HG03342 (cell line): Measurements from ENCODE around the gene BGLAP.
"Not testable (repeated sequence)": the region's sequence is repeated elsewhere in the genome, so short reads cannot be mapped to it uniquely, and the experiment has no call there.

ENCODE experiments used
- ATAC-seq: cut with Tn5 transposase; IDR thresholded peaks from one replicate; pipeline ENCODE4 v1.9.1; 2021; ENCODE audit warnings: mild to moderate bottlenecking, moderate library complexity; ENCODE audit not compliant: unreplicated experiment

BGLAP gene

DNA sequence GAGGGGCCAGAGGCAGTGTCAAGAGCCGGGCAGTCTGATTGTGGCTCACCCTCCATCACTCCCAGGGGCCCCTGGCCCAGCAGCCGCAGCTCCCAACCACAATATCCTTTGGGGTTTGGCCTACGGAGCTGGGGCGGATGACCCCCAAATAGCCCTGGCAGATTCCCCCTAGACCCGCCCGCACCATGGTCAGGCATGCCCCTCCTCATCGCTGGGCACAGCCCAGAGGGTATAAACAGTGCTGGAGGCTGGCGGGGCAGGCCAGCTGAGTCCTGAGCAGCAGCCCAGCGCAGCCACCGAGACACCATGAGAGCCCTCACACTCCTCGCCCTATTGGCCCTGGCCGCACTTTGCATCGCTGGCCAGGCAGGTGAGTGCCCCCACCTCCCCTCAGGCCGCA is at the start of gene BGLAP:
TSS of gene BGLAP (plus strand) at position 259 of the 400 bp plus-strand sequence. CDS start at position 307, 48 bp downstream.
- ATAC-seq: no peak

DNA sequence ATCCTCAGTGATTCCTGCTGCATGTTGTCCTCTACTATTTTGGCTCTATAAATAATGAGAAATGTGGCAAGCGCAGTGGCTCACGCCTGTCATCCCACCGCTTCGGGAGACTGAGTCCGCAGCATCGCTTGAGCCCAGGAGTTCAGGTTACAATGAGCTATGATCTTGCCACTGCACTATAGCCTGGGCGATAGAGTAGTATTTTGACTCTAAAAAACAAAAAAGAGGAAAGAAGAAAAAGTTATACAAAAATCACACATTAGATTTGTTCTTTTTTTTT is 48.8 kb upstream of the BGLAP start:
- ATAC-seq: no peak

DNA sequence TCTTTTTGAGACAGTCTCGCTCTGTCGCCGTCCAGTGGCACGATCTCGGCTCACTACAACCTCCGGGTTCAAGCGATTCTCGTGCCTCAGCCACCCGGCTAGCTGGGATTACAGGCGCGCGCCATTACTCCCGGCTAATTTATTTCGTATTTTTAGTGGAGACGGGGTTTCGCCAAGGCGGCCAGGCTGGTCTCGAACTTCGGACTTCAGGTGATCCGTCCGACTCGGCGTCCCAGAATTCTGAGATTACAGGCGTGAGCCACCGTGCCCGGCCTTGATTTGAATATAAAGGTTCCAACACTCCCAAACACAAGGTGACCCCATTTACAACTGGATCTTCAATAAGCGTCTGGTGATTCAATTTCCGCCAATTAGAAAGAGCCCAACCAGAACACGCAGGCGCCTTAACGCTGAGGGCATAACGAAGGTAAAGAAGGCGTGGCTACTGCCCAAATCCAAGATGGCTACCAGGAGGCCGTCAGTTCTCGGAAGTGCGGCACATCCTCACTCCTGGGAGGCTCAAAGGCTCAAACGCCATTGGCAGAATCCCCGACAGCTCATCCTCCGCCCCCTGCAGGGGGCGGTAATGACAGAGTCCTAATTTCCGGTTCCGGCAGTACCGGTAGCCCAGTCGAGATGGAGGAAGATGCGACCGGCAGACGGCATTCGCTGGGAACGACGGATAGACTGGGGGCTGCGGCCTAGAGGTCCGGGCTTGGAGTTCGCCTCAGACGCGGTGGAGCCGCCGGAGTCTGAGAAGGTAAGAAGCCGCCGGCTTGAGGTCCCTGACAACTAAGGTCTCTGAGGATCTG is 48.3 kb upstream of the BGLAP start, which contains the start of gene SLC25A44:
TSS of gene SLC25A44 (plus strand) at position 617 of the 812 bp plus-strand sequence. CDS start 5,744 bp downstream, outside the sequence.
- ATAC-seq: peak; percentile 94

DNA sequence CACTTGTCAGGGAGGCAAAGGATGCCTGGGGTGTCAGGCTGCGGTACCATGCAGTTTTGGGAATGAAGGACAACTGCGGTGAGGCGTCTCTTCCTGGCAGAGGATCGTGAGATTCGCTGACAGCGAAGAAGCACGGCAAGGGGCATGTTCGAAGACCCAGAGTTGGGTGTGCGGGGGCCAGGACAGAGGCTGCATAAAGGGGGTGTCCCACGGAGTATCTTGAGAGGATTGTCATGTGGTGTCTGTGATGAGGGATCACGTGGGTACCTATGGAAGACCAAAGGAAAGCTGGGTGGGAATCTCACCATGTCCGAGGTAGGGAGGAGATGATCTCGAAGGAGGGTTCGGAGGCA is 47.7 kb upstream of the BGLAP start:
- peak; percentile 3 for ATAC-seq

DNA sequence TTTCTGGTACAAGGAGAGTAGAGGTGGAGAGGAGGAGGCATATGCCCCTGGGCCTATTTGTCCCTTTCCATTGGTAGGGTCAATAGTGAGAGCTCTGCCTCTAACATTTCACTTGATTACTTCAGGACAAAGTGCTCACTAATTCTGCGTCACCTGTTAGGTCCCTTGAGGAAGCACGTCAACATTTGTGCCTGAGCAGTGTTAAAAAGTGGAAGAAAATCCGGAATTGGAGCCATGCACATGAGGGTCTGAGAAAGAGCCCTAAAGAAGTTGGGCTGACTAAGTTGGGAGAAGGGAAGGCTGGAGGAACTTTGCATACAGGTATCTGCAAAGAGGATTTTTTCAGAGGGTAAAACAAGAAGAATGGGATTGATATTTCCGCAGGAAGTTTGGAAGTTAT is 46.1 kb upstream of the BGLAP start:
- ATAC-seq: no peak

DNA sequence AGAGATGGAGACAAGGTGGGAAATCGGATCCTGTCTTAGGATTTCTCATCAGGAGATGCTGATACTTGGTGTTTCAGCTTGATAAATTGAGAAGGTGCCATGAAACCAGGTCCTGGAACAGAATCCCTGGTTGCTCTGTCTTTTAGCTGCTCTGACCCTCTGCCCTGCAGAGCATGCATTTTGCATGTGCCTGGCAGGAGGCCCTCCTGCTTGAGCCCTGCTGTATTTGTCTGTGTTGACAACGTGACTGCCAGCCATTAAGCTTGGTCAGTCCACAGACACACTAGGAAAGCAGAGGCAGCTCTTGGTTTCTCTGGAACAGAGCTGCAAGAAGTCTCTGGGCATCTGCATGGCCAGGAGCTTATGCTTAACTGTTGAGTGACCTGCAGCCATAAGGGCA is 45.5 kb upstream of the BGLAP start:
- no peak for ATAC-seq

DNA sequence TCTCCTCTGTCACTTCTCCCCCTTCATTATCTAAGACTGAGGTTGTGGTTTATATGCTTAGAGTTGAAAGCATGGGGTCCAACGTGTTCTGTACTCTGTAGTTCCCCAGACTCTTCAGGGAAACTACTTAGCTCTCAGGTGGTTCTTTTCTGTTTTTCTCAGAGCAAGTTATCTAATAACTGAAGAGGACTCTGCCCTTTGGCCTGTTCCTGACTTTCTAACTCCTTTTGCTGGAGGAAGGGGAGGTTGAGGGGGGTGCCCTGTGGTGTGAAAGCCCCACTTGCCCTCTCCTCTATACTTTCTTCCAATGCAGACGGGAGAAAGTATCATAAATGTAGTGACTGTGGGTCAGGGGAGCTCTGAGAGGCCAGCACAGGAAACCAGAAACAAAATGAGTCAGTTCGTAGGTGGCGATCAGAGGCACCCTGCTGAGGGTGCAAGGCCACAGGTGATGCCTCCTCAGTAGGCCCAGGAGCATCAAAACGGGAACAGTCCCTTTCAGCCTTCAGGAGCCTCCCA is 43.1 kb upstream of the BGLAP start:
- no peak for ATAC-seq

DNA sequence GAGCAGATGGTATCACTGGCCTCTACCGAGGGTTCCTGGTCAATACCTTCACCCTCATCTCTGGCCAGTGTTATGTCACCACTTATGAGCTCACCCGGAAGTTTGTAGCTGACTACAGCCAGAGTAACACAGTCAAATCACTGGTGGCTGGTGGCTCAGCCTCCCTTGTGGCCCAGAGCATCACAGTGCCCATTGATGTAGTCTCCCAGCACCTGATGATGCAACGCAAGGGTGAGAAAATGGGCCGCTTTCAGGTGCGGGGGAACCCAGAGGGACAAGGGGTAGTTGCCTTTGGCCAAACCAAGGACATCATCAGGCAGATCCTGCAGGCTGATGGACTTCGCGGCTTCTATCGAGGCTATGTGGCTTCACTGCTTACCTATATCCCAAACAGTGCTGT is 41.9 kb upstream of the BGLAP start:
- no peak for ATAC-seq

DNA sequence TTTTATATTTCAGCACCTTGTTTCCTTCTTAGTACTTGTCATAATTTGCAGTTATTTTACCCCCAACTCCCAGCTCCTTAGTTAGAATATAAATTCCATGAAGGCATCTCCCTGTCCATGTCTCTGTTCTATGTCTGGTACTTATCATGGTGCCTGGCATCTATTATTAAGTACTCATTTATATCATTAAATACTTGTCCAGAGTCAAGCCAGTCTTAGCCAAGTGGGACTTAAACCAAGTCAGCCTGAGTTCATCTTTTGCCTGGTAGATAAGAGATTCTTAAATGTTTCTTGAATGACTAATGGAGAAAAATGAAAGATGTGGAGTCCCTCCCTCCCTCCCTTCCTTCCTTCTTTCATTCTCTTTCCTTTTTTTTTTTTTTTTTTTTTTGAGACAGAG is 38.7 kb upstream of the BGLAP start:
- no peak for ATAC-seq

DNA sequence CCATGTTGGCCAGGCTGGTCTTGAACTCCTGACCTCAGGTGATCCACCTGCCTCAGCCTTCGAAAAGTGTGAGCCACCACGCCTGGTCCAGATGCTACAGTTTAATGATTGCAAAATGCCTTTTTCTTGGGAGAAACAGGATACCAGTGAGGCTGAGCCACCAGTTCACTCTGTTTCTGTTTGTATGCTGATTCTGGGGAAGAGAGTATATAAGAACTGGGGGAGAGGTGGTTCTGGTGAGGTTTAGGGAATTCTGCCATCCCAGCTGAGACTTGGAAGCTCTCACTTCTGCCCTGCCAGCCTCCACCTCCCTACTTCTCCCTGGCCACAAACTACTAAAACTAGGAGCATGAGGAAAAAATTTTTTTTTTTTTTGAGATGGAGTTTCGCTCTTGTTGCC is 37.3 kb upstream of the BGLAP start:
- ATAC-seq: no peak

DNA sequence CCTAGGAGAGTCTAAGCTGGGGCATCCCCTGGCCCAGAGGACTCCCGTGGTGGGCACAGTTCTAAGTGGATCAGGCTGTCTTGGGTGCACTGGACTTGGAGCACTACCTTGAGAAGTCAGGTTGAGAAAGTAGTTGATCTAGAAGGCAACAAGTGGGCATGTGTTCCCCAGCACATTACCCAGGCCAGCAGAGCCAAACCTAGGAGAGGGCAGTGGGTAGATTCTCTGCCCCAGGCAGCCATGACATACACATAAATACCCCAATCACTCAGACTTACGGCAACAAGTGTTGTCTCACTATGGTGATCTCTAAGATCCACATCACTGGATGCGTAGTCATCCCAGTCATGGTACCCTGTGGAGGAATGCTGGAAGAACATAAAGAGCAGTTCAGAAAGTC is 30.7 kb upstream of the BGLAP start:
- ATAC-seq: no peak

DNA sequence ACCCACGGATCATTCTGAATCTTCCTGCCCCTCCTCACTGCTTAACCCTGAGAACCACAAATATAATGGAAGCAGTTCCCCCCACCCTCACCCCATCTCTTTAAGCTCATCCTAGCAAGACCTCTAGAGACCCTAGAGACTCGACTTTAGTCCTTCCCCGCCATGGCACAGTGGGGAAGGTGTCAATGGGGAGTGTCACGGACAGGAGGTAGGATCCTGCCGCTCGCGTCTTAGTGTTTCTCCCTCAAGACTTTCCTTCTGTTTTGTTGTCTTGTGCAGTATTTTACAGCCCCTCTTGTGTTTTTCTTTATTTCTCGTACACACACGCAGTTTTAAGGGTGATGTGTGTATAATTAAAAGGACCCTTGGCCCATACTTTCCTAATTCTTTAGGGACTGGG is 29.9 kb upstream of the BGLAP start:
- no peak for ATAC-seq

DNA sequence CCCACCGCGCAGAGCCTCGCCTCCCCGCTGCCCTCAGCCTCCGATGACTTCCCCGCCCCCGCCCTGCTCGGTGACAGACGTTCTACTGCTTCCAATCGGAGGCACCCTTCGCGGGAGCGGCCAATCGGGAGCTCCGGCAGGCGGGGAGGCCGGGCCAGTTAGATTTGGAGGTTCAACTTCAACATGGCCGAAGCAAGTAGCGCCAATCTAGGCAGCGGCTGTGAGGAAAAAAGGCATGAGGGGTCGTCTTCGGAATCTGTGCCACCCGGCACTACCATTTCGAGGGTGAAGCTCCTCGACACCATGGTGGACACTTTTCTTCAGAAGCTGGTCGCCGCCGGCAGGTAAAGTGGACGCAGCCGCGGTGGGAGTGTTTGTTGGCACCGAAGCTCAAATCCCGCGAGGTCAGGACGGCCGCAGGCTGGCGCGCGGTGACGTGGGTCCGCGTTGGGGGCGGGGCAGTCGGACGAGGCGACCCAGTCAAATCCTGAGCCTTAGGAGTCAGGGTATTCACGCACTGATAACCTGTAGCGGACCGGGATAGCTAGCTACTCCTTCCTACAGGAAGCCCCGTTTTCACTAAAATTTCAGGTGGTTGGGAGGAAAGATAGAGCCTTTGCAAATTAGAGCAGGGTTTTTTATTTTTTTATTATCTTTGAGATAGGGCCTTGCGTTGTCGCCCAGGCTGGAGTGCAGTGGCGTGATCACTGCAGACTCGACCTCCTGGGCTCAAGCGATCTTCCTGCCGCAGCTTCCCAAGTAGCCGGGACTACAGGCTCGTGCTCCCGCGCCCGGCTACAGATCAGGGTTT is 28.9 kb upstream of the BGLAP start, which contains the start of gene PMF1:
TSS of gene PMF1 (plus strand) at position 175 of the 811 bp plus-strand sequence. CDS start at position 184, 9 bp downstream.
- ATAC-seq: peak; percentile 83

DNA sequence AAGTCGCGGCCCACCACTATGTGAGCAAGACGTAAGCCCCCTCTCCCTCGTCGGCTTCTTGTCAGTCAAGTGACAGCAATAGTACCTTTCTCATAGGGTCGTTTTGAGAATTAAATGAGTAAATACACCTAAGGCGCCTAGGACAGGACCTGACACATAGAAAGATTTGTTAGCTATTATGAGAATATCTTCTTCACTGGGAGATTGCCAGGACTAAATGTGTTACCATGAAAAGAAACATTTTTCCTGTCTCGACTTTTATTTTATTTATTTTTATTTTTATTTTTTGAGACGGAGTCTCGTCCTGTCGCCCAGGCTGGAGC is 28.4 kb upstream of the BGLAP start:
- no peak for ATAC-seq

DNA sequence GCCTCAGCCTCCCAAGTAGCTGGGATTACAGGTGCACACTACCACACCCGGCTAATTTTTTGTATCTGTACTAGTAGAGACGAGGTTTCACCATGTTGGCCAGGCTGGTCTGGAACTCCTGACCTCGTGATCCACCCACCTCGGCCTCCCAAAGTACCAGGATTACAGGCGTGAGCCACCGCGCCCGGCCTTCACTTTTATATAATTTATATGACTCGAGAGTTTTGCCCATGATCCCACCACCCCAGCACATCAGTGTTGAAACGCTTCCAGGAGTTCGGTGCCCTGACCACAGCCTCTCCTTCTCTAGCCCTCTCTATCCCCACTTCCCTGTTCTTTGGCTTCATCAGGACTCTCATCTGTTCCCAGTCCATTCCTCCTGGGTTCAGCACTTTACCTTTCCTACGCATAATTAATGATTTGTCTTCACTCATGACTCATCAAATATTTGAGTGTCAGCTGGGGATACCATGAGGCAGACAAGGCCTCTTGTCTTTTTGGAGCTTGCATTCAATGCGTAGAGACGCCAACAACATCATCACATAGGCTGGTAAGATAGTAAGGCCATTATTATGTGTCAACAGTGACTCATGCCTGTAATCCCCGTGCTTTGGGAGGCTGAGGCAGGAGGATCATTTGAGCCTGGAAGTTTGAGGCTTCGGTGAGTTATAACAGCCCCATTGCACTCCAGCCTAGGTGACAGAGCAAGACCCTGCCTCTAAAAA is 27.8 kb upstream of the BGLAP start:
- no peak for ATAC-seq

DNA sequence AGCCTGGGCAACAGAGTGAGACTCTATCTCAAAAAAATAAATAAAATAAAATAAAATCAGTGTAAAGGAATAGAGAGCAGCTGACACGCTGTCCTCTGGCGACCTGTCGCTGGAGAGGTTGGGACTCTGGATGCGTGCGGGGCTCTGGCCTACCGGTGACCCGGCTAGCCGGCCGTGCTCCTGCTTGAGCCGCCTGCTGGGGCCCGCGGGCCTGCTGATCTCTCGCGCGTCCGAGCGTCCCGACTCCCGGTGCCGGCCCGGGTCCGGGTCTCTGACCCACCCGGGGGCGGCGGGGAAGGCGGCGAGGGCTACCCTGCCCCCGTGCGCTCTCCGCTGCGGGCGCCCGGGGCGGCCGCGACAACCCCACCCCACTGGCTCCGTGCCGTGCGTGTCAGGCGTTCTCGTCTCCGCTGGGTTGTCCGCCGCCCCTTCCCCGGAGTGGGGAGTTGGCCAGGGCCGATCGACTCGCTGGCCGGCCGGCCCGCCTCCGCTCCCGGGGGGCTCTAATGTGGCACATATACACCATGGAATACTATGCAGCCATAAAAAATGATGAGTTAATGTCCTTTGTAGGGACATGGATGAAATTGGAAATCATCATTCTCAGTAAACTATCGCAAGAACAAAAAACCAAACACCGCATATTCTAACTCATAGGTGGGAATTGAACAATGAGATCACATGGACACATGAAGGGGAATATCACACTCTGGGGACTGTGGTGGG is 25.5 kb upstream of the BGLAP start:
- not testable (repeated sequence) for ATAC-seq

DNA sequence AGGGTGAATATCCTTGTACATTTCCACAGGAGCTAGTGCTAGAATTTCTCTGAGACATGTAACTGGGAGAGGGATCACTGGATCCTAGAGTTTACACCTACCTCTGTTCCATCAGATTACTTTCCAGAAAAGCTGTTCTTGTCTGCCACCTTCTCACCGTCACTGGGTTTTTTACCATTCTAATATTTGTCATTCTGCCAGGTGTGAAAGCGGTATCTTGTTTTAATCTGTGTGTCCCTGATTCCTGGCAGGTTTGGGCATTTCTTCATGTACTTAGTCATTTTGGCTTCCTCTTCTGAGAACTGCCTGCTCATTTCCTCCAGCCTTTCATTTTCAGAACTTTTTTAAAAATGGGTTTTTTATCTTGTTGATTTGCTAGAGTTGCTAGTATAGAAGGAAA is 24.1 kb upstream of the BGLAP start:
- no peak for ATAC-seq

DNA sequence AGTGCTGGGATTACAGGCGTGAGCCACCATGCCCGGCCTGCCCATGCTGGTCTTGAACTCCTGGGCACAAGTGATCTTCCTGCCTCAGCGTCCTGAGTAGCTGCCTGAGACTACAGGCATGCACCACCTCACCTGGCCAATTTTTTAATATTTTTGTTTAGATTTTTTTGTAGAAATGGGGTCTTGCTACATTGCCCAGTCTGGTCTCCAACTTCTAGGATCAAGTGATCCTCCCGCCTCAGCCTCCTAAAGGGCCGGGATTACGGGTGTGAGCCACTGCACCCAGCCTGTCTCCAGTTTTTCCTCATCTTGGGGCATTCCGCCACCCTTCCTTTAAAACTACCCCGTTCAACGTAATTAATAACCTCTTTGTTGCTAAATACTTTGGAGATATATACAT is 21.8 kb upstream of the BGLAP start:
- no peak for ATAC-seq

DNA sequence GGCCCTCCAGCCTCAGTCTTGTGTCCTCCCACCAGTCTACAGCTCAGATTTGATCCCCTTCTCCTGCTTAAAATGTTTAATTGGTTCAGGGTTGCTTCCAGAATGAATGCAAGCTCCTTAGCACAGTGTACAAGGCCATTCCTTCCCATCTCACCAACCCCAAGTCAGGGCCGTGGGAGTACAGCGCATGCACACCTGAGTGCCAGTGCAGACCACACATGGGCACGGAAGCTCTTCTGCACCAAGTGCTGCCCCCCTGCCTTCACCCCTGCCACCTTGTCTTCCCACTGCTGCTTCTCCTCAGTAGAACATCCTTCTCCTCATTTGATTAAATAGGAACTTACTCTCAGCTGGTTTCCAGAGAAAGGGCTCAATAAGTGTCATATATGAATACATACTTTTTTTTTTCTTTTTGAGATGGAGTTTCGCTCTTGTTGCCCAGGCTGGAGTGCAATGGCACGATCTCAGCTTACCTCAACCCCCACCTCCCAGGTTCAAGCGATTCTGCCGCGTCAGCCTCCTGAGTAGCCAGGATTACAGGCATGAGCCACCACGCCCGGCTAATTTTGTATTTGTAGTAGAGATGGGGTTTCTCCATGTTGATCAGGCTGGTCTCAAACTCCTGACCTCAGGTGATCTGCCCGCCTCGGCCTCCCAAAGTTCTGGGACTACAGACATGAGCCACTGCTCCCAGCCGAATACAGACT is 19.8 kb upstream of the BGLAP start:
- ATAC-seq: no peak

DNA sequence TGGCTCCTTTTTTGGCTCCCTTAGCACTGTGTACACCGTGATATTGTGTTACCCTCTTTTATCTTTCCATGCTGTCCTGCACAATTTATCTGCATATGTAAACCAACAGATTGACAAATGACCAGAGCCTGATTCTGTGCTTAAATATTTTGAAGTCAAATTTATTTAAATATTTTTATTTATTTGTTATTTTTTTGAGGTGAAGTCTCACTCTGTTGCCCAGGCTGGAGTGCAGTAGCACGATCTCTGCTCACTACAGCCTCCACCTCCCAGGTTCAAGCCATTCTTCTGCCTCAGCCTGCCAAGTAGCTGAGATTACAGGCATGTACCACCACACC is 16.3 kb upstream of the BGLAP start:
- no peak for ATAC-seq
